HepG2 (cell line): ENCODE results near the gene DIMT1. TPM values are rescaled to one million over a fixed set of nuclear protein-coding genes. Genes with fewer than 3 reads are reported as not detected.

Experiments used
- CCDC6 ChIP-seq: sonication (generic); formaldehyde crosslinking; IDR thresholded peaks from 2 replicates; pipeline ENCODE4 v1.8.1; 2022; ENCODE audit warnings: mild to moderate bottlenecking, missing genetic modification reagents, moderate library complexity
- CHD4 ChIP-seq: fragments of 200-600 bp; sonication (generic); IDR thresholded peaks from 2 replicates; pipeline ENCODE4 v1.7.0; 2017; ENCODE audit warnings: mild to moderate bottlenecking, low read length, borderline replicate concordance
- DMAP1 ChIP-seq: IDR thresholded peaks from 2 replicates; pipeline ENCODE4 v1.6.1; 2016
- FOXP1 ChIP-seq, 2 experiments: fragments of 450-650 bp in 1 of 2; IDR thresholded peaks; 2 replicates each; pipeline ENCODE4 v1.6.1; 2017 to 2018; ENCODE audit warnings: antibody characterized with exemption in 1 of 2
- MYC ChIP-seq: sonication (generic); formaldehyde crosslinking; IDR thresholded peaks from 2 replicates; pipeline ENCODE4 v1.9.0; 2021; ENCODE audit warnings: missing genetic modification reagents, borderline replicate concordance
- PTBP1 ChIP-seq: fragments of 200-400 bp; formaldehyde crosslinking; IDR thresholded peaks from 2 replicates; pipeline ENCODE4 v1.6.1; 2018; ENCODE audit warnings: low read length, low read depth; ENCODE audit not compliant: poor library complexity, severe bottlenecking
- ZBTB7B ChIP-seq: sonication (generic); formaldehyde crosslinking; IDR thresholded peaks from 2 replicates; pipeline ENCODE4 v1.4.0; 2020; ENCODE audit warnings: missing genetic modification reagents
- ZNF205 ChIP-seq: IDR thresholded peaks from 2 replicates; pipeline ENCODE4 v1.6.1; 2018; ENCODE audit warnings: missing biosample characterization, missing genetic modification reagents
- ZNF547 ChIP-seq: sonication (generic); formaldehyde crosslinking; IDR thresholded peaks from 2 replicates; pipeline ENCODE4 v1.5.1; 2020; ENCODE audit warnings: mild to moderate bottlenecking, missing genetic modification reagents
- polyA plus RNA-seq, 8 experiments: library from polyadenylated mRNA; depleted of rRNA in 3 of 8; stranded (reverse) in 7 of 8; unstranded in 1 of 8; fragments of >200 nt; fragmentation: Illumina TruSeq in 4 of 8; extraction: Trizol in 4 of 8; gene quantifications; 2 replicates each; pipeline versions ENCODE4 v1.2.1 to v1.2.3, GENCODE V29; 2011 to 2016; ENCODE audit warnings: low read depth in 4 of 8, missing spikeins in 1 of 8, mixed read lengths in 1 of 8; ENCODE audit not compliant: insufficient read depth in 1 of 8
- total RNA-seq, 5 experiments: library from RNA; depleted of rRNA; stranded (reverse); fragments of >200 nt; fragmentation: Illumina TruSeq; extraction: Trizol; gene quantifications; 2 replicates each; pipeline ENCODE4 v1.2.3, GENCODE V29; 2016; ENCODE audit warnings: low read depth in 1 of 5
- TF ChIP-seq, protein P1 (sequence below): sonication (generic); formaldehyde crosslinking; IDR thresholded peaks from 2 replicates; pipeline ENCODE4 v1.8.0; 2022; ENCODE audit warnings: missing genetic modification reagents, mild to moderate bottlenecking, moderate library complexity, borderline replicate concordance
- TF ChIP-seq, protein P2 (sequence below): IDR thresholded peaks from 2 replicates; pipeline ENCODE4 v1.6.1; 2016; ENCODE audit warnings: mild to moderate bottlenecking
- TF ChIP-seq, protein P3 (sequence below): sonication (generic); formaldehyde crosslinking; IDR thresholded peaks from 2 replicates; pipeline ENCODE4 v1.5.0; 2020; ENCODE audit warnings: missing genetic modification reagents
- TF ChIP-seq, protein P4 (sequence below): sonication (generic); formaldehyde crosslinking; IDR thresholded peaks from 2 replicates; pipeline ENCODE4 v1.5.1; 2020; ENCODE audit warnings: missing genetic modification reagents, mild to moderate bottlenecking, borderline replicate concordance
- TF ChIP-seq, protein P5 (sequence below): sonication (generic); formaldehyde crosslinking; IDR thresholded peaks from 2 replicates; pipeline ENCODE4 v1.4.0; 2020; ENCODE audit warnings: missing genetic modification reagents
- TF ChIP-seq, protein P6 (sequence below): sonication (generic); formaldehyde crosslinking; IDR thresholded peaks from 2 replicates; pipeline ENCODE4 v1.8.1; 2023; ENCODE audit warnings: mild to moderate bottlenecking, missing genetic modification reagents

The DIMT1 gene
- total and polyA plus RNA-seq, 2 of the 13 experiments (the other 11 are each of a cell fraction or from before 2014, with no cell fraction given) = 16.1 to 35.2 TPM

DNA sequence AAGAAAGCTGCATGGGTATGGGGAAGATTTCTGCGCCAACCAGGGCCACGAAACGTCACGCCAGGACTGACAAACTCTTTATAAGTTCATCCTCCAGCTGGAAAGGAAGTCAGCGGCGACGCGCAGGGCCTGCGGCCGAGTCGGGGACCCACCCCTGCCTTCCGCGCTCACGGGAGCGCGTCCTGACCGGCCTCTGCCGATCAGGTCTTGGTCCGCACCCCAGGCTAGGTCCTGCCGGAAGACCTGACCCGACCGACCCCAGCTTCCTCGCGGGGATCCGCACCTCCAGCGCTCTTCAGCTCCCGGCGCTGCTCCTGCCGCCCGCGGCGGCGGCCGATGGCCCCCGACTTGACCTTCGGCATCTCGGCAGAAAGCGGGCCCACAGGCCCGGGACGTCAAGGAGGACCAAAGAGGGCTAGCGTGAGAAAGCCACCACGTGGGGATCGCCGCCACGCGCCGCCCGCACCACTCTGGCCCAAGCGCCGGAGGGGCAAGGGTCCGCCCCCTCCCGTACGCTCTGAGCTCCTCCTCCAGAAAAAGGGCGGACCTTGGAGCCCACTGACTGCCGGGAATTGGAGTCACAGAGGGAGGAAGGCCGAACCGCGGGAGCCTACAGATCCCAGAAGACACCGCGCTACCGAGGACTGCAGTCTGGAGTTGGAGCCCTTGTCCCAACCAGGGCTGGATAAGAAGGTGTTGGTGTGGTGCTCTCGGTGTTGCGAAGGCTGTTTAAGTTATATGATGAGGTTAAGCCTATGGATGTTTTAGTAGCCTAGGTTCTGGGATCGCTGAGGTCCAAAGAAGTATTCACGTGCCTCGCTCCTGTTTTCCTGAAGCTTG lies at the start of gene DIMT1 (continued):
- TF ChIP-seq, protein P1, sequence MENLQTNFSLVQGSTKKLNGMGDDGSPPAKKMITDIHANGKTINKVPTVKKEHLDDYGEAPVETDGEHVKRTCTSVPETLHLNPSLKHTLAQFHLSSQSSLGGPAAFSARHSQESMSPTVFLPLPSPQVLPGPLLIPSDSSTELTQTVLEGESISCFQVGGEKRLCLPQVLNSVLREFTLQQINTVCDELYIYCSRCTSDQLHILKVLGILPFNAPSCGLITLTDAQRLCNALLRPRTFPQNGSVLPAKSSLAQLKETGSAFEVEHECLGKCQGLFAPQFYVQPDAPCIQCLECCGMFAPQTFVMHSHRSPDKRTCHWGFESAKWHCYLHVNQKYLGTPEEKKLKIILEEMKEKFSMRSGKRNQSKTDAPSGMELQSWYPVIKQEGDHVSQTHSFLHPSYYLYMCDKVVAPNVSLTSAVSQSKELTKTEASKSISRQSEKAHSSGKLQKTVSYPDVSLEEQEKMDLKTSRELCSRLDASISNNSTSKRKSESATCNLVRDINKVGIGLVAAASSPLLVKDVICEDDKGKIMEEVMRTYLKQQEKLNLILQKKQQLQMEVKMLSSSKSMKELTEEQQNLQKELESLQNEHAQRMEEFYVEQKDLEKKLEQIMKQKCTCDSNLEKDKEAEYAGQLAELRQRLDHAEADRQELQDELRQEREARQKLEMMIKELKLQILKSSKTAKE (CRISPR knock-in tag) = no peak; the same call in 1 of the 2 replicates
- TF ChIP-seq CHD4 (no peak), MYC (CRISPR knock-in tag) (peak; percentile 99), FOXP1 (IDR thresholded peaks at IDR 0.05) (no peak), FOXP1 (CRISPR knock-in tag; IDR thresholded peaks at IDR 0.05) (no peak), CCDC6 (CRISPR knock-in tag) (peak; percentile 46; the same call in 1 of the 2 replicates), ZBTB7B (CRISPR knock-in tag) (peak; percentile 65; the same call in 1 of the 2 replicates), ZNF205 (peak; percentile 56; the same call in 1 of the 2 replicates), DMAP1 (CRISPR knock-in tag) (peak; percentile 99), PTBP1 (no peak), ZNF547 (CRISPR knock-in tag) (peak; percentile 88)
- TF ChIP-seq, protein P2, sequence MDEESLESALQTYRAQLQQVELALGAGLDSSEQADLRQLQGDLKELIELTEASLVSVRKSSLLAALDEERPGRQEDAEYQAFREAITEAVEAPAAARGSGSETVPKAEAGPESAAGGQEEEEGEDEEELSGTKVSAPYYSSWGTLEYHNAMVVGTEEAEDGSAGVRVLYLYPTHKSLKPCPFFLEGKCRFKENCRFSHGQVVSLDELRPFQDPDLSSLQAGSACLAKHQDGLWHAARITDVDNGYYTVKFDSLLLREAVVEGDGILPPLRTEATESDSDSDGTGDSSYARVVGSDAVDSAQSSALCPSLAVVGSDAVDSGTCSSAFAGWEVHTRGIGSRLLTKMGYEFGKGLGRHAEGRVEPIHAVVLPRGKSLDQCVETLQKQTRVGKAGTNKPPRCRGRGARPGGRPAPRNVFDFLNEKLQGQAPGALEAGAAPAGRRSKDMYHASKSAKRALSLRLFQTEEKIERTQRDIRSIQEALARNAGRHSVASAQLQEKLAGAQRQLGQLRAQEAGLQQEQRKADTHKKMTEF (CRISPR knock-in tag) = peak; percentile 93
- TF ChIP-seq, protein P3, sequence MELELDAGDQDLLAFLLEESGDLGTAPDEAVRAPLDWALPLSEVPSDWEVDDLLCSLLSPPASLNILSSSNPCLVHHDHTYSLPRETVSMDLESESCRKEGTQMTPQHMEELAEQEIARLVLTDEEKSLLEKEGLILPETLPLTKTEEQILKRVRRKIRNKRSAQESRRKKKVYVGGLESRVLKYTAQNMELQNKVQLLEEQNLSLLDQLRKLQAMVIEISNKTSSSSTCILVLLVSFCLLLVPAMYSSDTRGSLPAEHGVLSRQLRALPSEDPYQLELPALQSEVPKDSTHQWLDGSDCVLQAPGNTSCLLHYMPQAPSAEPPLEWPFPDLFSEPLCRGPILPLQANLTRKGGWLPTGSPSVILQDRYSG = no peak
- TF ChIP-seq, protein P4, sequence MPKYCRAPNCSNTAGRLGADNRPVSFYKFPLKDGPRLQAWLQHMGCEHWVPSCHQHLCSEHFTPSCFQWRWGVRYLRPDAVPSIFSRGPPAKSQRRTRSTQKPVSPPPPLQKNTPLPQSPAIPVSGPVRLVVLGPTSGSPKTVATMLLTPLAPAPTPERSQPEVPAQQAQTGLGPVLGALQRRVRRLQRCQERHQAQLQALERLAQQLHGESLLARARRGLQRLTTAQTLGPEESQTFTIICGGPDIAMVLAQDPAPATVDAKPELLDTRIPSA = 0 out of 2 replicates have a peak, but pooled peaks have one; percentile 38
- TF ChIP-seq, protein P5, sequence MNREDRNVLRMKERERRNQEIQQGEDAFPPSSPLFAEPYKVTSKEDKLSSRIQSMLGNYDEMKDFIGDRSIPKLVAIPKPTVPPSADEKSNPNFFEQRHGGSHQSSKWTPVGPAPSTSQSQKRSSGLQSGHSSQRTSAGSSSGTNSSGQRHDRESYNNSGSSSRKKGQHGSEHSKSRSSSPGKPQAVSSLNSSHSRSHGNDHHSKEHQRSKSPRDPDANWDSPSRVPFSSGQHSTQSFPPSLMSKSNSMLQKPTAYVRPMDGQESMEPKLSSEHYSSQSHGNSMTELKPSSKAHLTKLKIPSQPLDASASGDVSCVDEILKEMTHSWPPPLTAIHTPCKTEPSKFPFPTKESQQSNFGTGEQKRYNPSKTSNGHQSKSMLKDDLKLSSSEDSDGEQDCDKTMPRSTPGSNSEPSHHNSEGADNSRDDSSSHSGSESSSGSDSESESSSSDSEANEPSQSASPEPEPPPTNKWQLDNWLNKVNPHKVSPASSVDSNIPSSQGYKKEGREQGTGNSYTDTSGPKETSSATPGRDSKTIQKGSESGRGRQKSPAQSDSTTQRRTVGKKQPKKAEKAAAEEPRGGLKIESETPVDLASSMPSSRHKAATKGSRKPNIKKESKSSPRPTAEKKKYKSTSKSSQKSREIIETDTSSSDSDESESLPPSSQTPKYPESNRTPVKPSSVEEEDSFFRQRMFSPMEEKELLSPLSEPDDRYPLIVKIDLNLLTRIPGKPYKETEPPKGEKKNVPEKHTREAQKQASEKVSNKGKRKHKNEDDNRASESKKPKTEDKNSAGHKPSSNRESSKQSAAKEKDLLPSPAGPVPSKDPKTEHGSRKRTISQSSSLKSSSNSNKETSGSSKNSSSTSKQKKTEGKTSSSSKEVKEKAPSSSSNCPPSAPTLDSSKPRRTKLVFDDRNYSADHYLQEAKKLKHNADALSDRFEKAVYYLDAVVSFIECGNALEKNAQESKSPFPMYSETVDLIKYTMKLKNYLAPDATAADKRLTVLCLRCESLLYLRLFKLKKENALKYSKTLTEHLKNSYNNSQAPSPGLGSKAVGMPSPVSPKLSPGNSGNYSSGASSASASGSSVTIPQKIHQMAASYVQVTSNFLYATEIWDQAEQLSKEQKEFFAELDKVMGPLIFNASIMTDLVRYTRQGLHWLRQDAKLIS (CRISPR knock-in tag) = no peak
- TF ChIP-seq, protein P6, sequence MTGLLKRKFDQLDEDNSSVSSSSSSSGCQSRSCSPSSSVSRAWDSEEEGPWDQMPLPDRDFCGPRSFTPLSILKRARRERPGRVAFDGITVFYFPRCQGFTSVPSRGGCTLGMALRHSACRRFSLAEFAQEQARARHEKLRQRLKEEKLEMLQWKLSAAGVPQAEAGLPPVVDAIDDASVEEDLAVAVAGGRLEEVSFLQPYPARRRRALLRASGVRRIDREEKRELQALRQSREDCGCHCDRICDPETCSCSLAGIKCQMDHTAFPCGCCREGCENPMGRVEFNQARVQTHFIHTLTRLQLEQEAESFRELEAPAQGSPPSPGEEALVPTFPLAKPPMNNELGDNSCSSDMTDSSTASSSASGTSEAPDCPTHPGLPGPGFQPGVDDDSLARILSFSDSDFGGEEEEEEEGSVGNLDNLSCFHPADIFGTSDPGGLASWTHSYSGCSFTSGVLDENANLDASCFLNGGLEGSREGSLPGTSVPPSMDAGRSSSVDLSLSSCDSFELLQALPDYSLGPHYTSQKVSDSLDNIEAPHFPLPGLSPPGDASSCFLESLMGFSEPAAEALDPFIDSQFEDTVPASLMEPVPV (CRISPR knock-in tag) = peak; percentile 47; the same call in 1 of the 2 replicates
